ELF-1 (cell line): ENCODE results near the gene KLF12.

Source experiments
- DNase-seq: peaks from one replicate; pipeline ENCODE4 v3.0.0-alpha.2; 2016; ENCODE audit warnings: low read depth, low spot score

KLF12 gene

DNA sequence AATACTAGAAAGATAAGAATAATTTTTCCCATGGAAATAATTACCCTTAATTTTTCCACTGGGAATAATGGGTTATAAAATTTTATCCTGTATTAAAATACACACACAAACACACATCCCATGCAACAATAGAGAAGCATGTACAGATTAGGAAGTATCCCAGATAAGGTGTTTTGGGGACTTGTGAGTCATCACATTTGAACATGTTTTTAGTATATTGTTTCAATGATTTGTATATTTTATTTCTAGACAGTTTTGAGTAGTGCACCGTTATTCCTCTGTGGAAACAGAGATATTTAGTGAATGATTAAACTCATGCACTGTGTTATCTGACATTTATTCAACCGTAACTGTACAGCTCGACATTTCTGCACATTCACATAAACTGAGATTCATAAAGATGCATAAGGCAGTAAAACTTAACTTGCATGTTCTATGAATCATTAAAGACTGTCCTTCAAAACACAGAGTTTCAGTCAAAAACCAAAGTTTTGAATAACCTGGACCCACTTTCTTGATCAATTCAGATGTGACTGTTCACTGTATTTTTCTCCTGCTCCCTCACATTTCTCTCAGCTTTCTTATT lies 30.1 kb downstream of the KLF12 start:
- no peak for DNase-seq

DNA sequence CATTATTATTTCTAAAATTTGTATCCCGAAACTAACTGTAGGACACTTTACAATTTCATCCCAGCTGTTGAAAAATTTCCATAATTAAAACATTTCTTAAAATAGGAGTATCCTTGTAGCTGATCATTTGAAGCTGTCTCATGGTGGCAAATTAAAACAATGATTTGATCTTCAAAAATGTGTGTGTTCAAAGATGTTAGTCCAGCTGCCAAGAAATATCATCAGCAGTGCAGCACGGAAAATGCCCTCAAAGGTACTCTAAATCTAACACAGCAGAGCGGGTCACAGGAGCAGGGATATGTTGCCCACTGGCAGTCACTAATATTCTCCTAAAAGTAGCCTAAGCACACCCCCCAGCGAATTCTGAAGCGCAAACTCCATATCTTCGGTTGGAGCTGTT lies 31.0 kb downstream of the KLF12 start:
- no peak for DNase-seq

DNA sequence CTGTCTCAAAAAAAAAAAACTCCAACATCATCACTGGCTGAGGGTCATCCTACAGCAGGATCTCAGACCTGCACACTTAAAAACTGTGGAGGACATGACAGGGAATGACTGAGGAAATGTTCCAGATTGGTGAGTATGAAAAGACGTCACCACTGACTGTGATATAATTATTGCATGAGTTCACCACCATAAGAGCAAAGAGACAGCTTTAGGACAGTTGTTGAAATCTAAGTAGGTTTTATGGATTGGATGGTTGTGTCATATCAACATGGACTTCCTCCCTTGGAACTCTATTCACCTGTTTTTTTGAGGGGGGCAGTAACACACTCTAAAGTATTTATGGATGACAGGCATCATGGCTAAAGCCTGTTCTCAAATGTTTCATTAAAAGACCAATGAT lies 31.5 kb downstream of the KLF12 start:
- DNase-seq: no peak

DNA sequence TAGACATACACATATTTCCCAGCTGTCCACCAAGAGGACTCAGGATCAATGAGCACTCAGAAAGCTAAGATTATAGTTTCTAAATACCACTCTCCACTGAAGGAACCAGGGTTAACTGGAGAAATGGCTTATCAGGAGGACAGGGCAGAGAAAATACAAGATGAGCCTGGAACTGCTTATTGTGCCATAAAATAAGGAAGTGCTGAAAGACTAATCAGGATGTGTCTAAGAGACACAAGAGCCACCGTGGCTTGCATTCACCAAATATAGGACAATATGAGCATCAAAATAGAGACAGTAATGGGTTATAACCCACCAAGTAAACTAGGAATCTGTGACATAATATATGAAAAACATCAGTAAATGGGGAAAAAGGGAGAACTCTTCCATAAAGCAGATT lies 32.8 kb downstream of the KLF12 start:
- DNase-seq: no peak

DNA sequence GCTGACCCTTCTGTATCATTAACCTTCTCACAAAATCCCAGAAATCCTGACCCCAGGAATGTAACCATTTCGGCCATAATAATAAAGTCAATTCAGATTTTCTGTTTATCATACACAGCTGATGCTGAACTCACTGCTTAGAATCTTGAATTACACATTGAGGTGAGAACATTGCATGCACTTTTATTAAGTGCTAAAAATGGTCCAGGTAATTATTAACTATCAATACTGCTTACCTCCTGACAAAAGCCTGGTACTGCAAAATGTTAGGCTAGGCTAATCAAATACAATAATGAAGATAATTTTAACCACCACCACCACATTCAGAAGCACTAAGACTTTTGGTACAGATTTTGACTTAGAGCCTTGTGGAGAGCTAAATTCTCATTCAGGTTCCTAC lies 36.1 kb downstream of the KLF12 start:
- no peak for DNase-seq

DNA sequence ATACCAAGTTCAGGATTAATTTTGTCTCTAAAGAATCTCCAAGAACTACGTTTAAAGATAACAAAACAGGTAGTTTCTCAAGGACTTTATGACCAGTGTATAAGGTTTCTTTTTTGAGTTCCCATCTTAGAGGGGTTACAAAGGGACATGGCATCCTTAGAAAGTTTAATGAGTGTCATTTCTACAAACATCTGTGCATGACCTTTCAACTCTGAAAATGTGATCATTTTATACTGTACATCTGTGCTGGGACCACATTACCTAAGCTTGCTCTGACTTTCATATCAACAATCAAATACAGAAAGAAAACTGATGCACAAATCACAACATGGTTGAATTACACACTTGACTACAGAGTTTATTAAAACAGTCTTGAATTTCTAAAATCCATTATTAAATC lies 37.1 kb downstream of the KLF12 start:
- no peak for DNase-seq

DNA sequence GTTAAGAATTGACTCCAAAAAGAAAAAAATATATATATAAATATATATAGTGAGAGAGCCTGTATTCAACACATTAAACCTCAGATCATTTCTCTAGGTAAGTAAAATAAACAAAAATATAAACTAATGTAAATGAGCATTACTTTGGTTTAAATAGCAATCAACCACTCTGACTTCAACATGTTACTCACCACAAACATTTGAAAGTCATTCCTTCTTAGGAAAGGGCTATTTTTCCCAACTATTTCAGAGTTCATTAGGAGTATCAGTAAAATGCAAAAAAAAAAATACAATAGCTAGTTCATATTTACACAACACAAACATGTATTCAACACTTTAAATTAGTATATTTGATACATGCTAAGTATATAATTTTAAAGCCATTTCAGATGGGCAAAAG lies 40.5 kb downstream of the KLF12 start:
- DNase-seq: no peak

DNA sequence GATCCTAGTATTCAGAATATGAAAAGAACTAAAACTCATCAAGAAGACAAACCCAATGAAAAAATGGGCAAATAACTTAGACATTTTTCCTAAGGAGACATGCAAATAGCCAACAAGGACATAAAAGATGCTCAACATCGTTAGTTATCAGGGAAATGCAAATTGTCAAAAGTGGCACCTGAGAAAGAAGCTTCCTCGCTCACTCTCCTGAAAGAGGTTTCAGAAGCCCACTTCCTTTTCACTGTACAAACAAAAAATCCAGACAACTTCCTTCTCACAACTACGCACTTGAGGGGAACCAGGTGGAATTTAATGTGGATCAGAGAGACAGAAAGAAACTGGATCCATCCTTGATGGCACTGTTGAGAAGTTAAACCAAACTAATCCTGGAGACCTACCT lies 41.5 kb downstream of the KLF12 start:
- DNase-seq: no peak

DNA sequence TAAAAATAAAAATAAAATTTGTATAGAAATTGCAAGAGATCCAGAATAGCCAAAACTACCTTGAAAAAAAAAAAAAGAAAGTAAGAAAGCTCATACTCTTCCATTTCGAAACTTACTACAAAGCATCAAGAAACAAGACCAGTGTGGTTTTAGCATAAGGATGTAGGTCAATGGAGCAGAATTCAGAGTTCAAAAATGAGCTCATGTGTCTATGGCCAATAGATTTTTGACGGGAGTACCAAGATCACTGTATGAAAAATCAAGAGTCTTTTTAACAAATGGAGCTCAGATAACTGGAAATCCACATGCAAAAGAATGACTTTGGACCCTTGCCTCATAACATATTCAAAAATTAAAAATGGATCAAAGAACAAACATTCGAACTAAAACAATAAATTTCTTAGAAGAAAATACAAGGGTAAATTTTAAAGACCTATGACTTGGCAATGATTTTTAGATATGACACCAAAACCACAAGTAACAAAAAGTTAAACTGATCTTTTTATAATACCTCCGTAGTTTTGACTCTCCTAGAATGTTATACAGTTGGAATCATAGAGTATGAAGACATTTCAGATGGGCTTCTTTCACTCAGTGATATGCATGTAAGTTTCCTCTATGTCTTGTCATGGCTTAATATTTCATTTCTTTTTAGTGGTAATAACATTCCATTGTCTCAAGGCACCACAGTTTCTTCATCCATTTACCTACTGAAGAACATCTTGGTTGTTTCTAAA lies 43.2 kb downstream of the KLF12 start:
- DNase-seq: no peak

DNA sequence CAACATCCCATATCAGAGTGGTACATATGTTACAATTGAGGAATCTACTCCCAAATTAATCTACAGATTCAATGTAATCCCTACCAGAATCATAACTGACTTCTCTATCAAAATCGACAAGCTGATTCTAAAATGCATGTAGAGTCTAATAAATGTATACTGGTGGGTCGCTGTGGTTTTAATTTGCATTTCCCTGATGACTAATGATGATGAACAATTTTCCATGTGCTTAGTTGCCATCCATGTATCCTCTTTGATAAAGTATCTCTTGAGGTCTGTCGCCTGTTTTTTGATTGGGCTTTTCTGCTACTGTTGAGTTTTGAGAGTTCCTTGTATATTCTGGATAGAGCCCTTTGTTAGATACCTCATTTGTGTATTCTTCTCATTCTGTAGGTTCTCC lies 43.8 kb downstream of the KLF12 start:
- DNase-seq: no peak

DNA sequence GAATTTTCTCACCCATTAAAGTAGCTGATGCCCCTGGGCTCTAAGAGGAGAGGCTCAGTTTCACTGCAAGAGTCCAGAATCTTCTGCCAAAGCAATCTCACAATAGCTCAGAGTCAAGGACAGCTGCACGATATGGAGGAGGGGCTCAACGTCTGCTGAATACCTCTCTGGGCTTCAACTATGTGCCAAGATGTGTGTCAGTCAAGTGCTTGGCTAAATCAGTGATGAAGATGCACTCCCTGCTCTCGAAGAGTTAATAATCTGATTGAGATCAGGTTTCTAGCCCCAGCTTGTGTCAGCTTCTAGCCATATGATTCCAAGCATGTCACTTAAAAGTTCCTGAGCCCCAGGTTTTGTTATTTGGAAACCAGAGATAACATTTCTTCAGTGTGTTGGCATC lies 46.8 kb downstream of the KLF12 start:
- DNase-seq: no peak
